Mammary epithelial cell (primary cell): ENCODE results near the gene NHLRC2.

Experiments used
- CTCF ChIP-seq, 2 donors: IDR thresholded peaks in 1 of 2; conservative IDR thresholded peaks in 1 of 2; 2 replicates each; pipeline ENCODE4 v1.5.1; 2011 to 2012; ENCODE audit warnings: inconsistent platforms in 2 of 2, low read length in 2 of 2, mild to moderate bottlenecking in 2 of 2, control low read depth in 1 of 2, low read depth in 1 of 2; ENCODE audit not compliant: insufficient read depth in 1 of 2; ENCODE audit errors: extremely low read depth in 1 of 2
- EZH2 ChIP-seq: IDR thresholded peaks from 2 replicates; pipeline ENCODE4 v1.6.1; 2012; ENCODE audit warnings: low read length, inconsistent platforms, borderline replicate concordance

GRCh38 chr10:113932854-113933253 is 78.4 kb downstream of the NHLRC2 start:
- TF ChIP-seq CTCF (conservative IDR thresholded peaks at IDR 0.05 in 1 of 2, IDR thresholded peaks at IDR 0.05 in 1 of 2; ENCODE audit: extremely low read depth in 1 of 2, insufficient read depth in 1 of 2, low read depth in 1 of 2, low read length in 2 of 2) = no peak
- TF ChIP-seq EZH2 = no peak
